HG03521 (cell line): ENCODE results near the gene TMEM45A.
"Not testable (repeated sequence)": the region's sequence is repeated elsewhere in the genome, so short reads cannot be mapped to it uniquely, and the experiment has no call there.

Experiments used
- ATAC-seq: cut with Tn5 transposase; IDR thresholded peaks from one replicate; pipeline ENCODE4 v1.9.1; 2021; ENCODE audit warnings: mild to moderate bottlenecking, moderate library complexity; ENCODE audit not compliant: unreplicated experiment

Gene TMEM45A

DNA sequence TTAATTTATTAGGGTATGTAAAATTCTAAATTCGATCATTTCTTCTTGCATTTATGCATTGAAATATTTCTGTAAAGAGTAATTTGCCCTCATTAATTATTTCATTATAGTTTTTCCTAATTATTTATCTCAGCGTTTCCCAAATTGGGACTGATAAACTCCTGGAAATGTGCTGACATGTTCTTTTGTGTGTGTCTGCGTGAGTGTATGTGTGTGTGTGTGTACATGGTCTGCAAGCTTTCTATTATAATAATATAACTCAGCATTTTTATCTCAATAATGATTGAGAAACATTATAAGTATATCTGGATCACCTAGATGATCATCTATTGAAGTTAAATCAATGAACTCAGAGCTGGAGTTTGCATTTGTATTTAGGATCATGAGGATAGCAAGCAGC is 38.7 kb downstream of the TMEM45A start:
- ATAC-seq = no peak

DNA sequence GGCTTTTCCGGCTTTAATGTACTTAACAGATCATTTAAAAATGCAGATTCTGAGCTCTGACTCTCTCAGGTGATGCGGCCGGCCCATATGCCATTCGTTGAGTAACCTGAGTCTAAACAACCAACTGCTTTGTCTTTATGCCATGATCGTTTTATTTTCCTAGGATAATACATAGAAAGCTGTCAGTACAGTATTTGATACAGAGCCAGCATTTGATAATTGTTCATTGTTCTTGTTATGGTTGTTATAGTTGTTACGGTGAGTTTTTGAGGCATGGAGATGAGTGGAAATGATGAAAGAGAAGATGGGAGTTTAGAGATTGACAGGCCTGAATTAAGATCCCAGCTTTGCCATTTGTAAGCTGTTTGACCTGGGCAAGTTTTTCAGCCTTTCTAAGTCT is 40.0 kb downstream of the TMEM45A start:
- no peak for ATAC-seq

DNA sequence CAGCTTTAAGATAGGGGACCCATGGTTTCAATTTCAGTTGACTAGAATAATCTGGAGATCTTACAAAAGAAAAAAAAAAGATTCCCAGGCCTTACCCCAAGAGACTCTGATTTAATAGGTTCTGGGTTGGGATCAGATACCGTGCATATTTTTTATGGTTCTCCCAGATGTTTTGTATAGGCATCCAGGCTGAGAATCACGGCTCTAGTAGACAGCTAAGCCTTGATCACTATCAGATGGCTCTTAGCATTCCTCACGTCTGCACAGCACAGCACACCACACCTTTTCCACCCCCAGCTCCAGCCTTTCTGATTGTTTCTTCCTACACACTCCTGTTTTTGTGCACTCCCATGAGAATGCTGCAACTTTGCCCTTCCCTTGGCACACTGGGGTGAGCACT is 40.8 kb downstream of the TMEM45A start:
- no peak for ATAC-seq

DNA sequence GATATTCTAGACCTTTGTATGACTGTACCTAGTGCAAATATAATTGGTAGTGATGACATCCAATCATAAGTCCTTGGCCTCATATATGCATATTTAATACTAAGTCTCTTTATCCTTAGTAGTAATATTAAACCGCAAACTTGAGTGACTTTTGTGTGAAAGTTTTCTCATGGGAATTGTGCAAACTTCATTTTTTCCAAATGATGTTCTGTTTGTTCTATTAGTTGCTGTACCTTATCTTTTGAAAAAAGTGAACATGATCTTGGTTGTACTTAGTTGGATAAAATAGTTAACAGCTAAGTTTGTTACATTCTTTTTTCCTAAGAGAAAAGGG is 43.2 kb downstream of the TMEM45A start:
- no peak for ATAC-seq

DNA sequence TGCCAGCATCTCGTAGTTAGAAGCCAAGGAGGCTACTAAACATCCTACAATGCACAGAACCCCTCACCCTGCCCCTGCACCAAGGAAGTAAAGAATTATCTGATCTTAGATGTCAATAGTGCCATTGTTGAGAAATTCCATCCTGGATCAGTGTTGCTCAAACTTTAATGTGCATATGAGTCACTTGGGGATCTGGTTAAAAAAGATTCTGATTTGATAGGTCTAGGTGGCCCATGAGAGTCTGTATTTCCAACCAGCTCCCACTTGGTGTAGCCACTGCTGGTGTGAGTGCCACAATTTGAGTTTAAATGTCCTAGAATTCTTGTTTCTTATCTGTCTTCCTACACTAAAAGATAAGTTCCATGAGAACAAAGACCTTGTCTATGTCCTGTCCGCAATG is 43.7 kb downstream of the TMEM45A start:
- ATAC-seq = no peak

DNA sequence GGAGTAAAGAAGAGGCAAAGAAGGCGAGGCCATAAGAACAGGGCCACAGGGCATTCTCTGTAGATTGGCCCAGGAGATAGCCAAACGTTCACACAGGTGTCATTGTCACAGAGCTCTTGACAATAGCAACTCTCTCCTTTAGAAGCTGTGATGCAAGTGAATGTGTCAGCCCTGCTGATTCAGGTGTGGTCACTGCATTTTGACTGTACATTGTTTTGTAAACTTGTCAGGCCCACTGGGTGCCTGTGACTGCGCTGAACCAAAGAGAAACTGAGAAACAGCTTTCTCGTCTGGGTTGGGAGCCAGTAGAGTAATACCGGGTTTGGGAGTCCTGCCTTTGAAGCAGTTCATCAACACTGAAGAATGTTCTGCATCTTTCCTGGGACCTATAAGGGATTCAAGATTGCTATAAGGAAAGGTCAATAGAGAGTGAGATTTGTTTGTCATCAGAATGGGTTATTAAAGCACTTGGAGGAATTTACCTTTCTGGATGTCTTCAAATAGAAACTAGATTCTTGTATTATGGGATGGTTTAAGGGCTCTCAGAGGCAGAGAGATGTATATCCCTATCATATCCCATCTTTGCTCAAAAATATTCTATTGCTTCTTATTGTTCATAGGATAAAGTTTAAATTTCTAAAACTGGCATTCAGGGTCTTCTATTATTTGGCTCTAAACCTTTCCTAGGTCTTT is 45.4 kb downstream of the TMEM45A start:
- no peak for ATAC-seq

DNA sequence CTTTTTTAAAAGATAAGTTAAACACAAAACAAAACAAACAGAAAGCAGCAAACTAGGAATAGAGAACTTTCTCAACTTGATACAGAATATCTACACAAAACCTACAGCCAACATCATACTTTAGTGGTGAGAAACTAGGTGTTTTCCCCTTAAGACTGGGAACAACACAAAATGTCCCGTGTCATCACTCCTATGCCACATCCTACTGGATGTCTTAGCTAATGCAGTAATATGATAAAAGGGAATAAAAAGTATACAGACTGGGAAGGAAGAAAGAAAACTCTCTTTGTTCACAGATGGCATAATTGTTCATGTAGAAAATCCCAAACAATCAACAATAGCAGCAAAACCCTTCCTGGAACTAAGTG is 45.9 kb downstream of the TMEM45A start:
- no peak for ATAC-seq

DNA sequence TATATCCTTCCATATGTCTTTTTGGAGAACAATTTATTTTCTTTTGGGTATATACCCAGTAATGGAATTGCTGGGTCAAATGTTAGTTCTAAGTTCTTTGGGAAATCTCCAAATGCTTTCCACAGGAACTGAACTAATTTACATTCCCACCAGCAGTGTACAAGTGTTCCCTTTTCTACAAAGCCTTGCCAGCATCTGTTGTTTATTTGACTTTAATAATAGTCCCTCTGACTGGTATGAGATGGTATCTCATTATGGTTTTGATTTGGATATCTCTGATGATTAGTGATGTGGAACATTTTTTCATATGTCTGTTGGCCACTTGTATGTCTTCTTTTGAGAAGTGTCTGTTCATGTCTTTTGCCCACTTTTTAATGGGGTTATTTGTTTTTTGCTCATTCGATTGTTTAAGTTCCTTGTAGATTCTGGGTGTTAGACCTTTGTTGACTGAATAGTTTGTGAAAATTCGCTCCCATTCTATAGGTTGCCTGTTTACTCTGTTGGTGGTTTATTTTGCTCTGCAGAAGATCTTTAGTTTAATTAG is 48.4 kb downstream of the TMEM45A start:
- ATAC-seq = no peak

DNA sequence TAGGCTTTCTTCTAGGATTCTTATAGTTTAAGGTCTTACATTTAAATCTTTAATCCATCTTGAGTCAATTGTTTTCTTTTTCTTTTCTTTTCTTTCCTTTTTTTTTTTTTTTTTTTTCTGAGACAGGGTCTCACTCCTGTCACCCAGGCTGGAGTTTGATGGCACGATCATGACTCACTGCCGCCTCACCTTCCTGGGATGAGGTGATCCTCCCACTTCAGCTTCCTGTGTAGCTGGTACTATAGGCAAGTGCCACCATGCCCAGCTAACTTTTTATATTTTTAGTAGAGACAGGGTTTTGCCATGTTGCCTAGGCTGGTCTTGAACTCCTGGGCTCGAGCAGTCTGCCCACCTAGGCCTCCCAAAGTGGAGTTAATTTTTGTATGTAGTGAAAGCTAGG is 49.0 kb downstream of the TMEM45A start:
- ATAC-seq = not testable (repeated sequence)

DNA sequence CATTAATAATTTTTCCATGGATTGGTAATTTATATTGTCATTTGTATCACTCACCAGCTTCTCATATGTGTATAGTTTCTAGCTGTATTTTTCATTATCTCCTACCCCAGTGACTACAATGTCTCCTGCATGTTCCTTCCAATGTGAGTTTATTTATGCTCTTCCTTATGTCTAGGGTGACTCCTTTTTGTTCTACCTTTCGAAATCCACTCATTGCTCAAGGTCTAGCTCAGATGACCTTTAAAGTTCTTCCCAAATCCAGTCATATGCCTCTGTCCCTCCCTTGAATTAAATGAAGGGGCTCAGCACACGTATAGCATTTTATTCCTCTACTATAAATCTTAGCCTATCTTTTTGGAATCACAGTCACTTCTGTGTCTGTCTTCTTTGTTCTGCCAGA is 53.0 kb downstream of the TMEM45A start:
- ATAC-seq = no peak

DNA sequence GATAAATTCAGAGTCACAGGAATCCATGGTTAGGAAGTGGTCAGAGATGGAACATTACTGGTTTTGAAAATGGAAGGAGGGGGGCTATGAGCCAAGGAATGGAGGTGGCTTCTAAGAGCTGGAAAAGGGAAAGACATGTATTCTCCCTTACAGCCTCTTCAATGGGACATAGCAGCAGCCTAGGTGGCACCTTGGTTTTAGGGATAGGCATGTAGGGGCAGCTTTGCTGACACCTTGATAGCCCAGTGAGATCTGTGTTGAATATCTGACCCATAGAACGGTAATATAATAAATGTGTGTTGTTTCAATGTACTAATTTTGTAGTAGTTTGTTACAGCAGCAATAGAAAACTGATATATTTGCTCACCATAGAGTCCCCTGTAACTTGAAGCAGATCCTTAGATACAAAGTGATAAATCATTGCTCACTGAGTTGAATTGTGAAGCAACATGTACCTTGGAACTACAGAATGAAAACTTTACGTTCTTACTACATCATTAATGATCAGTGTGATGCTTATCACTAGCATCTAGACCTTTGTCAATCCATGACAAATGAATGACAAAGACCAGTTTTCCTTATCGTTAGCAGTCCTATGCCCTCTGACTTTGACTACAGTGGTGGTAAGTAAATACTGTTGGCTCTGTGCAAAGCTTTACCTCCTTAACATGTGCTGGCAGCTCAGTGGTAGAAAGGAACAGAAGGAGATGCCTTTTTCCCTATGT is 53.8 kb downstream of the TMEM45A start:
- ATAC-seq = no peak

DNA sequence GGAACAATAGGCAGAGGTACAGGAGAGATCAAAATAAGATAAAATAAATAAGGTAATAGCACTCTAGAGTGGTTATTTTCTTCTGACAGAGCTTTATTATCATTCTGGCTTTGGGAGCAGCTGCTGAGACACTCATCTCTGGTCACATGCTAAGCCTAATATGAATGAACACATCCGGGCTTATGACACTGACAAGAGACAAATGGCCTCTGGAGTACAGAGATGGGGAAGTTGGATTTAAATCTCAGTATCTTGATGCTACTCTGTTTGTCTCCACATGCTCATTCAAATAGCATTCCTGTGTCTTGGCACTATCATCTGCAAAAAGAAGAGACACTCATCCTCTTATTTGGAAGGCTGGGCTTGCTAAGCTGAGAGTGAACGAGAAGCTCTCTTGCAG is 55.6 kb downstream of the TMEM45A start:
- ATAC-seq = no peak

DNA sequence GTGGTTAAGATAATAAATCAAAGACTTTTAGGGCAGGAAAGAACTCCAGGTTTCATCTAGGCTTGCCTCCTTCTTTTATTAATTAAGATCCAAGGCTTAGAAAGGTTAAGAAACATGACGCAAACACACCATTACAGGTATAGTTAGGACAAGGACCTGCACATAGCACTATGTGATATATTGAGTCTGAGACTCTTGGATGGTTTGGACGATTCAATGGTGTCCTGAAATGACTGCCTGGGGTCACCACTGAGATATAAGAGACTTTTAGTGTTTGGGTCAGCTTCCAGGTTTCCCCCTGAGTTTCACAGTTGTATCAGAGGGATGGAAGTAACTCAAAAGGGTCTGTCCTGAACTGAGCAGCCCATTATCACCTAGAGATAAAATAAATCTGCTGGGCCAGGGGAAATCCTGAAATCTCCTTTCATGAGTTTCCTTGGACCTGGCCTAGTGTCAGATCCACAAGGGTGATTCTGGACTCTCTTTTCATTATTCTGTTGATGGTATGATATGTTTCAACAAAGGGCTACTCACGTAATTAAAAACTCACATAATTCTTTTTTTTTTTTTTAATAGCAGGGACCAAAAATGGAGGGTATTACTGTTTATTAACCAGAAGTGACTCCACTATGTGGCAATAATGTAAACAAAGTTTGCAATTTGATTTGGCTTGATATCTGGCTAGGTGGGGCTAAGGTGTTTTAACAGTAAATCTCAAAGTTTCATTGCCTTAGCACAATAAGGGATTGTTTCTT is 61.4 kb downstream of the TMEM45A start:
- no peak for ATAC-seq

DNA sequence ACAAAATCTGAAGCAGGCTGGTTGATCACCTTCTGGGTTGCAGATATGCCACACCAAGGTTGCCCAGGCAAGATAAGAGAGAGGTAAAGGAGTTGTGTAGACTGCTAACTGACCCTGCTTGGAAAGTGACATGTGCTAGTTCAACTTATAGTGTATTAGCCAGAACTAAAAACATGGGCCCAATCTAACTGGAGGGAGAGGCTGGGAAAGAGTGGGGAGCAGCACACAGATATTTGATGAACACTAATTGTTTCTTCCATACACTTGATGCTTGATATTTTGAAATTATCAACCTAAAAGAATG is 61.9 kb downstream of the TMEM45A start:
- no peak for ATAC-seq

DNA sequence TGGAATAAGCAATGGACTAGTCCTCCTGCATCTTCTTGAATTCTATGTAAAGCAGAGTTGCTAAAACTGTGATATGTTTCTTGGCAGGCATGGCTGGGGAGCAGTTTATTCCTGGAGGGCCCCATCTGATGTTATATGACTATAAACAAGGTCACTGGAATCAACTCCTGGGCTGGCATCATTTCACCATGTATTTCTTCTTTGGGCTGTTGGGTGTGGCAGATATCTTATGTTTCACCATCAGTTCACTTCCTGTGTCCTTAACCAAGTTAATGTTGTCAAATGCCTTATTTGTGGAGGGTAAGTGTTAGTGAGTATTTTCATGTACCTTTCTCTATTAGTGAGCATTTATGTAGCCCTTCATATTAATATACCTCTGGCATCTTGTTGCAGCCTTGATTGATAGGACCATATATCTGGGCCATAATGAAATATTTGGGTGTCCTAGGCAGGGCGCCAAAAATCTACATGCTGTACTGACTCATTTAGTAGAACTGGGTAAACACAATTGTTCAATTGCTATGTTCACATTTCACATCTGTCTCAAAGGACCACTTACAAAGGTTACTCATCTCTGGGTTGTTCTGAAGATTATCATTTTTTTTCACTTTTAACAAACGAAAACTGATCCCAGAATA is 64.4 kb downstream of the TMEM45A start:
- ATAC-seq = no peak

DNA sequence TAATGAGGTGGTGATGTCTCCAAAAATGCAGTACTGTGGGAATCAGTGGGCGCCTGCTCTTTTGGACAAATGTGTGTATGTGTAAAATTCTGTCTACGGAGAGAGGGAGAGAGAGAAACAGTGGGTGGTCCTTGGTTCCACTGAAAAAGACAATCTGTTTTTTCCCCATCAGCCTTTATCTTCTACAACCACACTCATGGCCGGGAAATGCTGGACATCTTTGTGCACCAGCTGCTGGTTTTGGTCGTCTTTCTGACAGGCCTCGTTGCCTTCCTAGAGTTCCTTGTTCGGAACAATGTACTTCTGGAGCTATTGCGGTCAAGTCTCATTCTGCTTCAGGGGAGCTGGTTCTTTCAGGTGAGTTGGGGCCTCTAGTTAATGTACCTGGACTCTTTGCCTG is 65.8 kb downstream of the TMEM45A start:
- no peak for ATAC-seq

DNA sequence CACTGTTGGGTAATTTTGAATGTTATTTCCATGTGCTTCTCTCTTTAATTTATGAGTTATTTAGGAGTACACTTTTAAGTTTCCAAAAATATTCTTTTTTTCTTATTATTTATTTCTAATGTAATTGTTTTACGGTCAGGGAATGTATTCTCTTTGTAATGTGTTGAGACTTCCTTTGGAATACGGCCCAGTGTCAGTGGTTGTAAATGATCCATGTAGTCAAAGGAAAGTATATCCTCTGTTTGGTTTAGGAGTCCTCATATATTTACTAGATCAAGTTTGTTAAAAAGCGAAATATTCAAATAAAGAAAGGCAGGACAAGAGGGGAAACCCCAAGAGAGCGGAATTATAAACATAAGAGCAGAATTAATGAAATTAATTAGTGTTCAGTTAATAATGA is 68.0 kb downstream of the TMEM45A start:
- no peak for ATAC-seq

DNA sequence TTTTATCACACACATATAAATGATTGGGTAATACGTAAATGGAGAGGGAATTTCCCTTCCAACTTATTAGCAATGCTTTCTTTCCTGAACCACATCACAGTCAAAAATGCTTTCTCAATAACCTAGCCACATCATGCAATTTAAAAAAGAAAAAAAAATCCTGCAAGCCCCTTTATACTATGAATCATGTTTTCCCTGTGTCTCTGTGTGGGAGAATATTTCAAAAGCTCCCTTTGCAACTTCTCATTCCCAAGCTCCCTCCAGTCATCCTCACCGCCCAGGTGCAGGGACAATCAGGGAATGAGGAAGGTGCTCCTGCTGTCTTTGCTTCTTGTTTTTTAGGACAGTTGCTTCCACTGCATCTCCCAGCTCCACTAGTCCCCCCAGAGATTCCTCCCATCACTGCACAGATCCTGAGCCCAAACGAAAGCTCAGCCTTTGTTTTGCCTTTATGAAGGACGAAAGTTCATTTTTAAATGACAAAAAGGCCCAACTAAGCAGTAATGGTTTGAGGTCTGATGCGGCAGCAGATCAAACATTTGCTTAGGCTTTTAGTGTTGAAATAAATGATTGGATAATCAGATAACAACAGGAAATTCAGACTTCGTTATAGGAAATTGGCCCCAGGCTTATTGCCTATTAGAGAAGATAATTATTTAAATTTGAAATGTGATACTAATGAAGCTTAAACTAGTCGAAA is 69.2 kb downstream of the TMEM45A start:
- ATAC-seq = no peak

DNA sequence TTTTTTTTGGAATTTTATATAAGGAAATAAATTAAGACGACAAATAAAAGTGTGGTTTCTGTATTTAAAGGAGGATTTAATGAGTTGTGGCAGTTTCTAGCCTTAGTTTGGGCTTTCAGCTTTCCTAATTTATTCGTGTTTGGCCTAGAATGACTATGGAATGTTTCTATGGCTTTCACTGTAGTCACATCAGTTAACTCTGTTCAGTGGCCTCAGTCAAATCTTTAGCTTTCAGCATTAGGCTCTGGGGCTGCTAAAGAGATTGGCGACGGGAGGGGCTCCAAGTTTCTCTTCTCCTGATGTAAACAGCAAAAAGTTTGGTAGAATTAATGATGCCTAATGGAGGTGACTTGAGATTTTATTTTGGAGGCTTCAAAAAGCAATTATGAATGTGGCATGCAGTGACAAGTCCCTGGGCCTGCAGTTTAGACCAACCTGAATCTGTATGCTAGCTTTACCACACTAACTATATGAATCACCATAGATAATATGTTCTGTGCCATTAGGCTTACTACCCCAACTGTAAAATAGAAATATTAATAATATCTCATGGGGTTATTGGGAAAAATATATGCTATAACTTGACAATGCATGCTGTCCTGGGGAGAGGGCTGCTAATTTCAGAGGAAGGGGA is 69.9 kb downstream of the TMEM45A start:
- ATAC-seq = no peak

DNA sequence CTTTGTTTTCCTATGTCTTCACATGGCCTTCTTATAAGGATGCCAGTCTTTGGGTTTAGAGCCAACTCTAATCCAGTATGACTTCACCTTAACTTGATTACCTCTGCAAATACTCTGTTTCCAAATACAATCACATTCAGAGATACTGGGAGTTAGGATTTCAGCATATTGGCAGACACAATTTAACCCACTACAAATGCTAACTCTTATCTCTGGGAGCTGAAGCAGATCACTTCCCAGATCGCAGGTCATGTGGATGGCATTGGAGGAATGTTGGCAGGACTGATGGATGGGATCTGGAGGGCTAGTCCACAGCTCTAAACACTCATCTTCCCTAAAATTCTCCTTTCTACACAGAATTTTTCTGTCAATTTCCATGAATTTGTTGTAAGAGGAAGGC is 70.8 kb downstream of the TMEM45A start:
- no peak for ATAC-seq
